ENCODE measurements around the gene DNPH1. TPM values are rescaled to one million over a fixed set of nuclear protein-coding genes. Genes with fewer than 3 reads are reported as not detected.

DNPH1 gene
- total RNA-seq (2013; cell fraction: nucleolus; rRNA removed): 20.6 and 20.9 TPM in 2 replicates
- 125 and 131 TPM in 2 replicates for total RNA-seq (2014; rRNA removed)
- total RNA-seq (2014; rRNA removed; fragmentation: Illumina TruSeq; extraction: Trizol): 29.0 and 35.0 TPM in 2 replicates
- total RNA-seq (2021): 73.2 and 76.6 TPM in 2 replicates
- polyA plus RNA-seq (2011; ENCODE audit: low read depth): 28.4 TPM
- 42.9 and 62.2 TPM in 2 replicates for polyA plus RNA-seq (2011; rRNA removed)
- polyA plus RNA-seq (2011; cell fraction: cytosol; rRNA removed): 109 and 151 TPM in 2 replicates
- polyA plus RNA-seq (2011; cell fraction: nucleus; rRNA removed): 56.1 and 56.3 TPM in 2 replicates
- polyA plus RNA-seq (2012): 68.3 and 81.0 TPM in 2 replicates
- polyA plus RNA-seq (2014; fragmentation: Illumina TruSeq; extraction: Trizol): 6.1 and 16.9 TPM in 2 replicates
- 10 to 100 TPM in 1 of 2 experiments, 1 to 10 TPM in 1; 7.0 to 16.5 TPM for polyA plus RNA-seq (2014; fragmentation: Nextera tagmentation; extraction: Ambion mirVana)
- 136 and 169 TPM in 2 replicates for polyA plus RNA-seq (2014; rRNA removed)
- polyA plus RNA-seq (2016; fragmentation: Nextera tagmentation; extraction: Ambion mirVana): 100 to 1,000 TPM; 105 to 117 TPM
- polyA minus RNA-seq (2011; rRNA and poly(A)+ RNA removed): 14.1 and 18.6 TPM in 2 replicates
- 7.9 and 15.9 TPM in 2 replicates for polyA minus RNA-seq (2011; cell fraction: cytosol; rRNA and poly(A)+ RNA removed)
- 10.0 and 12.2 TPM in 2 replicates for polyA minus RNA-seq (2011; cell fraction: nucleus; rRNA and poly(A)+ RNA removed)
- Bru-seq, nascent RNA: percentile 65 among the genes with signal in this experiment
- BruChase-seq, experiment 1, labeled RNA remaining after a 6-hour chase: percentile 60 among the genes with signal in this experiment
- BruChase-seq, experiment 2, labeled RNA remaining after a 2-hour chase: percentile 51 among the genes with signal in this experiment
- long read RNA-seq, experiment 1, transcript DNPH1-201 (4 exons, 657 nt): major isoform, 34 of 39 reads
- long read RNA-seq, experiment 1, partial matches to known transcripts: 0 of 39 reads
- long read RNA-seq, experiment 1, other reads (novel, unspliced or antisense): 2 of 39 reads
- long read RNA-seq, experiment 2, transcript DNPH1-201 (4 exons, 657 nt): major isoform, 21 of 23 reads
- long read RNA-seq, experiment 2, partial matches to known transcripts: 0 of 23 reads
- long read RNA-seq, experiment 2, other reads (novel, unspliced or antisense): 0 of 23 reads

GRCh38 chr6:43228951-43229802 lies at the start of gene DNPH1:
TSS of gene DNPH1 (minus strand) at chr6:43229481. CDS start at chr6:43229456, 25 bp downstream.
- H3K79me2 ChIP-seq (ENCODE audit: control insufficient read depth, insufficient read depth, low read length): peaks cover 15% of the 10 kb centered on the region
- no peaks in the 10 kb centered on the region for H4K20me1 ChIP-seq (ENCODE audit: control insufficient read depth, insufficient read depth)
- H3K4me2 ChIP-seq (ENCODE audit: control insufficient read depth, insufficient read depth): peak within 1 kb of the TSS; percentile 81
- no peaks in the 10 kb centered on the region for H3K9me3 ChIP-seq (replicated peaks; ENCODE audit: control insufficient read depth, insufficient read depth, low read length)
- peak within 1 kb of the TSS; percentile 64 for H2AFZ ChIP-seq (ENCODE audit: control insufficient read depth, low read depth, low read length)
- POLR2A ChIA-PET: interaction anchor here (0.5 to 1.3 kb wide), 8 partner anchors 9 to 1014 kb away, joined by 3 to 7 read pairs (median 4); no protein-coding TSS in a partner anchor
- H3K9ac ChIP-seq (ENCODE audit: control insufficient read depth, insufficient read depth, low read length): peak within 1 kb of the TSS; percentile 75
- peaks cover 22% of the 10 kb centered on the region for H3K4me1 ChIP-seq (ENCODE audit: control insufficient read depth, insufficient read depth, low read length)
- FAIRE-seq (peak; percentile 65), DNase-seq (ENCODE audit: low read depth, low spot score) (no peak), ATAC-seq (peak; percentile 87)
- intact Hi-C loops (cut with micrococcal nuclease; ENCODE audit: unreplicated experiment) (no loop called here), in situ Hi-C loops (cut with MboI) (no loop called here)
- WGBS (ENCODE audit: insufficient coverage, insufficient replicate concordance, low lambda C conversion rate, missing lambda C conversion rate): under 1% methylated on average over 60 of the region's 82 CpGs
- RAD21 ChIA-PET (ENCODE audit: unreplicated experiment): interaction anchor here (0.6 to 2.1 kb wide), 8 partner anchors 19 to 277 kb away, joined by 3 to 5 read pairs (median 3); partner anchors contain the start of gene CUL9
- H3K27ac ChIP-seq (ENCODE audit: control insufficient read depth, insufficient read depth): peak within 1 kb of the TSS; percentile 60
- peak within 1 kb of the TSS; percentile 76 for H3K4me3 ChIP-seq
- CTCF ChIA-PET: interaction anchor here (0.6 to 2.7 kb wide), 27 partner anchors 8 to 482 kb away, joined by 3 to 19 read pairs (median 4); partner anchors contain the start of gene CUL9
- H3K36me3 ChIP-seq (ENCODE audit: control insufficient read depth in 2 of 2, insufficient read depth in 2 of 2, low read length in 1 of 2): no peaks in the 10 kb centered on the region
- H3K27me3 ChIP-seq (replicated peaks in 1 of 2; ENCODE audit: control insufficient read depth in 2 of 2, insufficient read depth in 2 of 2, low read length in 1 of 2): no peaks in the 10 kb centered on the region; a peak in 1 of 4 replicates
- BruUV-seq (replicated peaks): no TSS peak
- SMC1A ChIA-PET (ENCODE audit: uncharacterized antibody, unreplicated experiment): interaction anchor here (0.5 to 3.0 kb wide), 5 partner anchors 18 to 848 kb away, joined by 3 to 11 read pairs (median 4); no protein-coding TSS in a partner anchor
- TF ChIP-seq EED (IDR thresholded peaks at IDR 0.05; ENCODE audit: low read depth) (peak; percentile 24; the same call in 1 of the 2 replicates), BACH1 (IDR thresholded peaks at IDR 0.05; ENCODE audit: borderline replicate concordance) (peak; percentile 82), TARDBP (IDR thresholded peaks at IDR 0.05; ENCODE audit: borderline replicate concordance) (no peak), SMC3 (IDR thresholded peaks at IDR 0.05; ENCODE audit: borderline replicate concordance, low read length) (peak; percentile 51; the same call in 1 of the 2 replicates), NKRF (conservative IDR thresholded peaks at IDR 0.05) (peak; percentile 88), RELA (IDR thresholded peaks at IDR 0.05; ENCODE audit: borderline replicate concordance, partially characterized antibody) (peak; percentile 69), MYC (IDR thresholded peaks at IDR 0.05; ENCODE audit: insufficient read depth, insufficient read length, insufficient replicate concordance, low read length, severe bottlenecking) (peak; percentile 89), NFXL1 (IDR thresholded peaks at IDR 0.05; ENCODE audit: borderline replicate concordance) (peak; percentile 86), ZBTB11 (CRISPR knock-in tag; IDR thresholded peaks at IDR 0.05) (no peak), NFIC (IDR thresholded peaks at IDR 0.05; ENCODE audit: low read depth, low read length) (no peak), ZNF384 (IDR thresholded peaks at IDR 0.05; ENCODE audit: borderline replicate concordance, low read depth, low read length) (no peak)
